G401.6 (cell line): Measurements from ENCODE around the gene PRAMEF1.
"Not testable (repeated sequence)": the region's sequence is repeated elsewhere in the genome, so short reads cannot be mapped to it uniquely, and the experiment has no call there.

Experiments used
- FAIRE-seq: peaks from 2 replicates; lab custom pipeline; 2012; peaks lifted over from hg19 to GRCh38; lab: Jason Lieb, UNC

The PRAMEF1 gene

DNA sequence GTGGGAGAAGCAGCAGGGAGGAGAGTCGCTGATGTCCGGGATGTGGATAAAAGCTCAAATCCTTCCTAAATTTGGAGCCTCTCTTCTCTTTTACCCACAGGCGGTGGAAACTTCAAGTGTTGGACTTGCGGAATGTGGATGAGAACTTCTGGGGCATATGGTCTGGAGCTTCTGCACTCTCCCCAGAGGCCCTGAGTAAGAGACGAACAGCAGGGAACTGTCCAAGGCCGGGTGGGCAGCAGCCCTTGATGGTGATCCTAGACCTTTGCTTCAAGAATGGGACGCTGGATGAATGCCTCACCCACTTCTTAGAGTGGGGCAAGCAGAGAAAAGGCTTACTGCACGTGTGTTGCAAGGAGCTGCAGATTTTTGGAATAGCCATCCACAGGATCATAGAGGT is 15.8 kb upstream of the PRAMEF1 start:
- no peak for FAIRE-seq

DNA sequence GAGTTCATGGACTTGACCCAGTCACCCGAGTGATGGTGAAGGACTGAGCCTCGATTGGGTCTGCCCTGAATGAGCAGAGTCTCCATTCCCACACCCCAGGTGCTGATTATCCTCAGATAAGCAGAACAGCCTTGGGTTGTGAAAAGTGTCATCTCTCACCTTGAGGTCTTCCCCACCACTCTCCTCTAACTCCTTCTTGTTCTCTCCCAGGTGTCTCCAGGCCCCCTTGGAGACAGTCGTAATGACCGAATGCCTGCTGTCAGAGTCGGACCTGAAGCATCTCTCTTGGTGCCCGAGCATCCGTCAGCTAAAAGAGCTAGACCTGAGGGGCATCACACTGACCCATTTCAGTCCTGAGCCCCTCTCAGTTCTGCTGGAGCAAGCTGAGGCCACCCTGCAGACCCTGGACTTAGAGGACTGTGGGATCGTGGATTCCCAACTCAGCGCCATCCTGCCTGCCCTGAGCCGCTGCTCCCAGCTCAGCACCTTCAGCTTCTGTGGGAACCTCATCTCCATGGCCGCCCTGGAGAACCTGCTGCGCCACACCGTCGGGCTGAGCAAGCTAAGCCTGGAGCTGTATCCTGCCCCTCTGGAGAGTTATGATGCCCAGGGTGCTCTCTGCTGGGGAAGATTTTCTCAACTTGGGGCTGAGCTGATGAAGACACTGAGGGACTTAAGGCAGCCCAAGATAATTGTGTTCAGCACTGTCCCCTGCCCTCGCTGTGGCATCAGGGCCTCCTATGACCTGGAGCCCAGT is 14.2 kb upstream of the PRAMEF1 start:
- no peak for FAIRE-seq

DNA sequence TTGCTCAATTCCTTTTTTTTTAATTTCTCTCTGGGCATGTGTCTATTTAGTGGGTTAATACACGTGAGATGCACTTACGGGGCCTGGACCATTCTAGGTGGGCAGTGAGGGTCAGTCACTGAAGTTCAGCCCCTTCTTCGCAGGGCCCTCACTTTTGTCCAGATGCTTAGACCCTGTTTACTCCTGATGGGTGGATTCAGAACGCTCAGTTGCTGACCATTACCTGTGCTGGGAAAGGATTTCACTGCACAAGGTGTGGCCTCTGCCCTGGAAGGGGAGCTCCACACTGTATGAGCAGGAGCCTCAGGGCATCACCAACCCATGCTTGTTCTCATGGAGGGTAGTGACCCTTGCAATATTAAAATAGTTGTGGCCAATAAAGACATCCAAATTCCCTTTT is 13.1 kb upstream of the PRAMEF1 start:
- FAIRE-seq = no peak

DNA sequence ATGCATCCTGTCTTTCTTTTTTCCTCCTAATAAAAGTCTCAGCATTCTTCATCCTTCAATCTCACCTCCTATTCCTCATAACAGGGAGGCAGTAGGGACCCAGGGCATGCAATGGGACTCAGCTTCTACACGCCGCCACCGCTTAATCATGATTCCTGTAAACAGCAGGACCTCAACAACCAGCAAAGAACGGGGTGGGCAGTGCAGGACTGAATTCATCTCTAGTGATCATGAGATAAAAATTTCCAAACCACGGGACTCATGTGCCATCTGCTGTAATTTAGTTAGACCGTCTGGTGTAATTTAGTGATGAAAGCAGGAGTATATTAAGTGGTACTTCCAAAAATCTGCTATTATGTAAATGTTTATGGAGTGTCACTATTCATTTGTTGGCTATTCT is 12.3 kb upstream of the PRAMEF1 start:
- no peak for FAIRE-seq

DNA sequence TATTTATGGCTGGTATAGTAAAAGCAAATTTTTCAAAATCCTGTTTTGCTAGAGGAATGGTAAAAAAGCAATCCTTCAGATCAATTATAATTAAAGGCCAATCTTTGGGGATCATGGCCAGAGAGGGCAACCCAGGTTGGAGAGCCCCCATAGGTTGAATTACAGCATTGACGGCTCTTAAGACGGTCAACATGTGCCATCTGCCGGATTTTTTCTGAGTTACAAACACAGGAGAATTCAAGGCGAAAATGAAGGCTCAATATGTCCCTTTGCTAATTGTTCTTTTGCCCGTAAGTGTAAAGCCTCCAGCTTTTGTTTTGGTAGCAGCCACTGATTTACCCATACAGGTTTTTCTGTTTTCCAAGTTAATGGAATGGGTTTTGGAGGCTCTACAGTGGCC is 9.7 kb upstream of the PRAMEF1 start:
- not testable (repeated sequence) for FAIRE-seq

DNA sequence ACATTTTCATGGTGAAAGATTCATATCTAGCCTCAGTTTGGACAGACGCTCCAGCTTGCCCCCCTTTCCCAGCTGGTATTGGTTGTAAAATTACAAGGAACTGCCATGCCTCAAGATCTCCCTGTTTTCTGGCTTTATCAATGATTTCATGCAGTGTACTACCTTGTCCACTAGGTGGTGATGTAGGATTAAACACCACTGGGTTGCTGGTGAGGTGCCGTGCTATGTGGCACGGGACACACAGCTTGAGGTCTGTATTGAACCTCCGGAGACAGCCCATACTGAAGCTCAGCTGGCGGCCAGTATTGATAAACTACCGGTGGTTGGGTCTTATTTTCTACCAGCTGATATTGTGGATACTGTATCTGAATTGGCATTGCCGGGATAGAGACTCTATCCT is 7.4 kb upstream of the PRAMEF1 start:
- FAIRE-seq = not testable (repeated sequence)

DNA sequence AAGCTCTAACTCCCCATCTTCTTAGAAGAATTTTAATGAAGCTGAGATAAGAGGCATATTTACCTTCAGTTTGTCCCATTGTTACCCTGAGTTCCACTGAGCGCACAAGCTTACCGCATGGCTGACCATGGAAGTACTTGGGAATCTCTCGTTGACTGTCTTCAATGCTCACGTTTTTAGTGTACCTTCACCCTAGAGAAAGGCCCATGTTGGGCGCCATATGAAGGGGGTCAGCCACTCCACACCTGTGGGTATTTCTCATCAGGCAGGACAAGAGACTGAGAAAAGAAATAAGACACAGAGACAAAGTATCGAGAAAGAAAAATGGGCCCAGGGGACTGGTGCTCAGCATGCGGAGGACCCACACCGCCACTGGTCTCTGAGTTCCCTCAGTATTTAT is 6.5 kb upstream of the PRAMEF1 start:
- FAIRE-seq = not testable (repeated sequence)

DNA sequence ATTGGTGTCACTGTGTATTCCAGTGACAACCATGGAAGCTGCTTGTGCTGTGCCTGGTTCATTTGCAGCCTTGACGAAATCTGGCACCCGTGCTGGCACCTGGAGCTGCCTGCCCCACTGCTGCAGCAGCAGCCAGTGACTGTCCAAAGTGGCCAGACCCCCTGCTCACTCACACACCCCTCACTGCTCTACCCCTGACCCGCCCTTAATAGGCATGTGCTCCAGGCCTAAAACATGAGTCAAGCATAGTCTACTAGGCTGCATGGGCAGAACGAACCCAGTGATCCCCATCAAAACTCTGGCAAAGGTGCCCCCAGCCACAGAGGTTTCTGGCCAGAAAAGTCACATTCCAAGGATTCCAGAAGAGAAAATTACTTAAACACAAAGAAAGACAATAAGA is 7.7 kb downstream of the PRAMEF1 start:
- FAIRE-seq = no peak

DNA sequence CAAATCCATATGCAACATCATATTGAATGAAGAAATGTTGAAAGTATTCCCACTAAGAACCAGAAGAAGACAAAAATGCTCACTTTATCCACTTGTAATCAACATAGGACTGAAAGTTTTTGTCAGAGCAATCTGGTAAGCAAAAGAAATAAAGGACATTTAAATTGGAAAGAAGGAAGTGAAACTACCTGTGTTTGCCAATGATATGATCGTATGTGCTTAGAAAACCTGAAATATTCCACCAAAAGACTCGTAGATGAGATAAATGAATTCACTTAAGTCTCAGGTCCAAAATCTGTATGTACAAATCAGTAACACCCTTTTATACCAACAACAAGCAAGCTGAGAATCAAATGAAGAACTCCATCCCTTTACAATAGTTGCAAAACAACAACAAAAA is 8.5 kb downstream of the PRAMEF1 start:
- no peak for FAIRE-seq

DNA sequence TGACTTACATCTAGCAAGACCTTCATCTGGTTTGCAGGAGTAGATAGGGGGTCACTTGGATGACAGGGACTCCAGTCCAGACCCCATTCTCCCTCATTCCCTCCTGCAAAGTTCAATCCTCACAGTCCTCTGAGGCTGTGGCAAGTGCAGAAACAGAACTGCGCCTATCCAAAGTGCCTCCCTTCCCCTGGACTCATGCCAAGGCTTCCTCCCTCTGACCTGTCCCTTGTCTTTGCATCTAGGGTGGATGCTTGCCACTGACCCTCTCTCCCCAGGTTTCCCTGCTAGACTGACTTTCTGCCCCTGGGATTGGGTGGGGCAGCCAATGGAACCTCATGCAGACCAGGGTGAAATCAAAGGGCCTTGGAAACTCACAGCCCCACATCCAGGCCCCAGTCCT is 18.7 kb downstream of the PRAMEF1 start:
- no peak for FAIRE-seq

DNA sequence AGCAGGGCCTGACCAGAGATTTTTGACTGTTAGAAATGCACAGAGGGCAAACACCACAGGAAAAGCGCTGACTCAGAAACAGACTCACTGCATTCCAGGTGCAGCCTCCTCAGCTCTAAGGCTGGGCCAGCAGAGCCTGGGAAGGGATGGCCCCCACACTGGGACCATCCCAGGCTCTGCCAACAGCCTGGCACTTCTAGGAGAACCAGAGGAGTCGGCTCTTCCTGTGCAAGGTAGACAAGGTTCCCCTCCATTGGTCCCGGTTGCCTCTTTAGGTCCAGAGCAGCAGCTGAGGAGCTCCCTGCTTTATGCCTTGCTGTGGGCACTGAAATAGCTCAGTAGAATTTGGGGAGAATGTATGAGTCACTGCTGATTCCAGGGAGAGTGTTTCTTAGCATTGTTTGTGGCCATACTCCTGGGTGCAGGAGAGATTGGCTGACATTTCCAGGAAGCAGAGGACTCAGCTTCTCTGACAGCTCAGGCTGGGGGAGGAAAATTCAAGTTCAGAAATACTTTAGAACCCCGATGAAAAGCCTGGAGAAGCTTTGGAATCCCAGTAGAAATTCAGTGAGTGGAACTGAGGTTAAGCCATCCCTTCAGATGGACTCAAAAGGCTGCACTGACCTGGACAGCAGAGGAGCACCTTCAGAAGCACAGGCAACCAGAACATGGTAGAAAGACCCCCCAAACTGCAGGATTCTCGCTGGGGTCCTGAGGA is 19.7 kb downstream of the PRAMEF1 start:
- no peak for FAIRE-seq

DNA sequence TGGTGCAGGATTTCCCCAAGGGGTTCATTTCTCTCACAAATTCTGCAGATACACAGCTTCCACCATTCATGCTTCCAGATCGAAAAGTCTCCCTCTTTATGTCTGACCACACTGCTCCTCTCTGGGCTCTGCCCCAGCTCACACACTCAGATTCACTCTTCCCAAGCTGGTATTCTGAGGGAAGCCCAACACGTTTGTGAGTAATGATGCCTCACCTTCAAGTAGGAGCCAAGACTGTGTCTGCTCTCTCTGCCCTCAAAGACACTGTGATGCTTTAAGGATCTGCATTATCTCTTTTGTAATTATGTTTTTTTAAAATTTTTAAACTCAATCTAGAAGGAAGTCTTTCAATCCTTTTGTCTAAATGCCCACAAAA is 20.2 kb downstream of the PRAMEF1 start:
- no peak for FAIRE-seq

DNA sequence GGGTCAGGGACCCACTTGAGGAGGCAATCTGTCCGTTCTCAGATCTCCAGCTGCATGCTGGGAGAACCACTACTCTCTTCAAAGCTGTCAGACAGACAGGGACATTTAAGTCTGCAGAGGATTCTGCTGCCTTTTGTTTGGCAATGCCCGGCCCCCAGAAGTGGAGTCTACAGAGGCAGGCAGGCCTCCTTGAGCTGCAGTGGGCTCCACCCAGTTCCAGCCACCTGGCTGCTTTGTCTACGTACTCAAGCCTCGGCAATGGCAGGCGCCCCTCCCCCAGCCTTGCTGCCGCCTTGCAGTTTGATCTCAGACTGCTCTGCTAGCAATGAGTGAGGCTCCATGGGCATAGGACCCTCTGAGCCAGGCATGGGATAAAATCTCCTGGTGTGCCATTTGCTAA is 27.9 kb downstream of the PRAMEF1 start:
- FAIRE-seq = not testable (repeated sequence)

DNA sequence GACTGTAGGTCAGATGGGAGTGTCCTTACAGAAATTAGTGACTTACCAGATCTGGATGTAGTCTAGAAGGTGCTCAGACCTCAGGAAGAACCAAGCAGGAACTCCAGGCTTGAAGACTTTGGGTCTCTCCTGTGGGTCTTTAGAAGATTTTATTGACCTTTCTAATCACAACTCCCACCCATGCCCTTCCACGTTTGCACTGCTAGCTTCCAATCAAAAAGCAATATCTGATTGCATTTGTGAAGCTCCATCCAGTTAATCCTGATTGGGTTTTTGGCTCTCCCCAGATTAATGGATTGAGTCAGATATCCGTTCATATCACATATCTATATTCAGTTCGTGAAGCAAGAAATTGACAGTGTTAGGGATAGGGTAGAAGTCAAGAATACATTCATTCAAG is 40.1 kb downstream of the PRAMEF1 start, which contains the start of gene PRAMEF11:
PRAMEF11 (minus strand) TSS at position 101 of the 400 bp plus-strand sequence. CDS start 2,621 bp downstream, outside the sequence.
- not testable (repeated sequence) for FAIRE-seq

DNA sequence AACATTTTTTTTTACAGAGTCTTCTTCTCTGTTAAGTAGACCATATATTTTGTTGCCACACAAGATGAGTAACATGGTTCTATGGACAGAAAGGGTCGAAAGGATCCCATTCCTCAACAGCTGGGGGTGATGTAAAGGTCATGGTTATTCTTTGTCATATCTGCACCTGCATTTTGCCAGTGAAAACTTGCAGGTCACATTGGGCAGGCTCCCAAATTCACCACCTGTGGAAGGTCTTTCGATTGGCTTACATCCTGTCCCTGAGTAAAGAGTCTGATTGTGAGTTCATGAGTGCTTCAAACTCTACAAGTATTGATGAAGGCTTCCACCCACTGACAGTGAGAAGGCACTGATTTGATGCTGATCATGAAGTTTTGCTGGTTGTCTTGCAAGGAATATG is 42.1 kb downstream of the PRAMEF1 start:
- not testable (repeated sequence) for FAIRE-seq
